Epithelial cell of proximal tubule (primary cell): ENCODE data around the gene ITPK1. TPM values are rescaled to one million over a fixed set of nuclear protein-coding genes. Genes with fewer than 3 reads are reported as not detected.

ENCODE experiments used
- DNase-seq: peaks from one replicate; pipeline ENCODE4 v3.0.0-alpha.2; 2011; ENCODE audit warnings: low read depth
- H3K4me3 ChIP-seq: 2 replicates; pipeline ENCODE4 v1.5.1; 2011; ENCODE audit warnings: low read depth, mild to moderate bottlenecking, low read length
- total RNA-seq: library from RNA; depleted of rRNA; stranded (reverse); fragments of >200 nt; gene quantifications from 2 replicates; pipeline ENCODE4 v1.2.3, GENCODE V29; 2015
- TF ChIP-seq, protein P1 (sequence below): conservative IDR thresholded peaks from 2 replicates; pipeline ENCODE4 v1.5.1; 2012; ENCODE audit warnings: low read depth, mild to moderate bottlenecking, low read length

ITPK1 gene
- total RNA-seq, 1 donor from 2014 or later, result 22.7 TPM

DNA sequence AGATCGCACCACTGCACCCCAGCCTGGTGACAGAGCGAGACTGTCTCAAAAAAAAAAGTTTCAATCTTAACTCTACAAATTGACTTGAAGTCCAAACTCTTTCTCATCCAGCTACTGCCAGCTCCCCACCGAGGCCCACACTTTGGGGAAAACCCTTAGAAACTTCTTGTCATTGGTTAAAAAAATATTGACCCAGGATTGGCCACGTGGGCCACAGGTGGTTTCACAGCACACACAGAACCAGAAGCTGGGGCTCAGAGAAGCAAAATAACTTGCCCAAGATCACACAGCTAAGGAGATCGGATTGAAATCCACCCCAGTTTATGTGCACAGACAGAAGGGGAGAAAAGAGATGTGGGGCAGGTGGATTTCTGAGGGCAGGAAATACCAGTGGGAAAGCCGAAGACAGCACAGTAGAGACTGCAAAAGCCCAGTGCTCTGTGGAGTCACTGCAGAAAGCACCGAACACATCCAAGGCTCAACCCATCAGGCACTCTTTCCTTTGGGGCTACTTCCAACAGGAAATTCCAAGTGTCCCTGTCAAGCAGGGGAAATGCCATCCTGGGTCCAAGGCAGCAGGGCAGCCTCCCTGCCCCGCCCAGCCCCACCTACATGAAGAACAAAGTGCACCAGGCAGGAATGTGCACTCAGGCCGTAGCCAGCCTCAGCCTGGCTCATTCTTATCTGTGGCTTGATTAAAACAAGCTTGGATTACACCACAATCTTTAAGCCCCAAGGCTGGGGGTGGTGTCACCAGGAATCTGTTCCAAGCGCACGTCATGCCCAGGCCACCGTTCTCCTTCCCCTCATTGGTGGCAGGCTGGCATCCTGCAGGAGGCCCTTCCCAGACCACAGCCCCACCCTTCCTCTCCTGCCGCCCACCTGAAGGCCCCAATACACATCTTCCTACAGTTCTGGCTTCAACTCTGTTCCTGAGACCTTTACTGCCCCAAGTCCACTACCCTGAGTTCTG lies 72.5 kb downstream of the ITPK1 start:
- H3K4me3 ChIP-seq, result no peak overlapping the region
- TF ChIP-seq, protein P1, sequence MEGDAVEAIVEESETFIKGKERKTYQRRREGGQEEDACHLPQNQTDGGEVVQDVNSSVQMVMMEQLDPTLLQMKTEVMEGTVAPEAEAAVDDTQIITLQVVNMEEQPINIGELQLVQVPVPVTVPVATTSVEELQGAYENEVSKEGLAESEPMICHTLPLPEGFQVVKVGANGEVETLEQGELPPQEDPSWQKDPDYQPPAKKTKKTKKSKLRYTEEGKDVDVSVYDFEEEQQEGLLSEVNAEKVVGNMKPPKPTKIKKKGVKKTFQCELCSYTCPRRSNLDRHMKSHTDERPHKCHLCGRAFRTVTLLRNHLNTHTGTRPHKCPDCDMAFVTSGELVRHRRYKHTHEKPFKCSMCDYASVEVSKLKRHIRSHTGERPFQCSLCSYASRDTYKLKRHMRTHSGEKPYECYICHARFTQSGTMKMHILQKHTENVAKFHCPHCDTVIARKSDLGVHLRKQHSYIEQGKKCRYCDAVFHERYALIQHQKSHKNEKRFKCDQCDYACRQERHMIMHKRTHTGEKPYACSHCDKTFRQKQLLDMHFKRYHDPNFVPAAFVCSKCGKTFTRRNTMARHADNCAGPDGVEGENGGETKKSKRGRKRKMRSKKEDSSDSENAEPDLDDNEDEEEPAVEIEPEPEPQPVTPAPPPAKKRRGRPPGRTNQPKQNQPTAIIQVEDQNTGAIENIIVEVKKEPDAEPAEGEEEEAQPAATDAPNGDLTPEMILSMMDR, result no peak
- no peak for DNase-seq

DNA sequence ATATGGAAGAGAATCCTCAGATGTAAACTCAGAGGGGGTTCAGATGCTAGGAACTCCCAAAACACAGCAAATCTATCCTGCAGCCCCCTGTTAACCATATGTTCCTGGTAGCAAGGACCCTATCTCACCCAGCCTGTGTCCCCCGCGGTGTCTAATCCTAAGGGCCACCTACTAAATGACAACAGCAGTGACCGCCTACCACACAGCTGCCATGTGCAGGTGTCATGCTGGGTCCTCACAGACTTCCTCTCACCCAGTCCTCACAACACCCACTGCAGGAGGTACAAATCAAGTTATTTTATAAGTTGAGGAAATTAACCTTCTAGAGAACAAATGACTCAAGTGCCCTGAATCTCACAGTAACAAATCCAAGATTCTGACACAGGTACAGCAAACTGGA lies 73.9 kb downstream of the ITPK1 start:
- DNase-seq, result no peak
- no peak overlapping the region for H3K4me3 ChIP-seq
- TF ChIP-seq, protein P1, result no peak

DNA sequence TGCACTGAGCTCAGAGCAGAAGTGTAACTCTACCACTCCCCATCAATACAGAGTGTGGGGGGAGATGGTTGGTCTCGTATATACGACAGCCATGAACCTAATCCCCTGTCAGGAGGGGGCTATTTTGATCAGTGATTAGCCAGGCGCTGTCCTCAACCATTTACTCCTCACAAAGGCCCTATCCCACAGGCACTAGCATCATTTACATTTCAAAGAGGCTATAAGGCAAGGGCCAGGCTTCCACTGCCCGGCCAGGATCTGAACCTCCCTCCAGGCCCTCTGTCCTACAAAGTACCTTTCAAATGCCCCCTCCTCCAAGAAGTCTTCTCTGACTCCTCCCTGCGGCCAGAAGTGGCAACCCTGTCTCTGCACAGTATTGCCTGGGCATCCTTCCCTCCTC lies 74.7 kb downstream of the ITPK1 start:
- H3K4me3 ChIP-seq, result no peak overlapping the region
- DNase-seq, result no peak
- TF ChIP-seq, protein P1, result no peak

DNA sequence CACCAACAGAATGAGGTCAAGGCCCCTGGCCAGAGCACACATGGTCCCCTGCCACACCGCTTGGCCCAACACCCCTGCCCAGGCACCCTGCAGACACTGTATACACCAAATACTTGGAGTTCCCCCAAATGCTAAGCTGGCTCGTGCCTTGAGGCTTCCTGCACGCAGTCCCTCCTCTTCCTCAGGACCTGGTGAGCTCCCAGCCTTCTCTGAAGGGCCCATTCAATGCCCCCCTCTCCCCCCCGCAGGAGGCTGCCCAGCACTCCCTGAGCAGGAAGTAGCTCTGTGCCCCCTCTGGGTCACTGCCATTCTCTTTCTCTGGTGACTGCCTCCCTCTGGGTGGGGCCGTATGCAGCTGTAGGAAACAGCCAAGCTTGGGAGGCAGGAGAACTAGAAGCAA lies 75.3 kb downstream of the ITPK1 start:
- H3K4me3 ChIP-seq, result no peak overlapping the region
- DNase-seq, result no peak
- TF ChIP-seq, protein P1, result no peak

DNA sequence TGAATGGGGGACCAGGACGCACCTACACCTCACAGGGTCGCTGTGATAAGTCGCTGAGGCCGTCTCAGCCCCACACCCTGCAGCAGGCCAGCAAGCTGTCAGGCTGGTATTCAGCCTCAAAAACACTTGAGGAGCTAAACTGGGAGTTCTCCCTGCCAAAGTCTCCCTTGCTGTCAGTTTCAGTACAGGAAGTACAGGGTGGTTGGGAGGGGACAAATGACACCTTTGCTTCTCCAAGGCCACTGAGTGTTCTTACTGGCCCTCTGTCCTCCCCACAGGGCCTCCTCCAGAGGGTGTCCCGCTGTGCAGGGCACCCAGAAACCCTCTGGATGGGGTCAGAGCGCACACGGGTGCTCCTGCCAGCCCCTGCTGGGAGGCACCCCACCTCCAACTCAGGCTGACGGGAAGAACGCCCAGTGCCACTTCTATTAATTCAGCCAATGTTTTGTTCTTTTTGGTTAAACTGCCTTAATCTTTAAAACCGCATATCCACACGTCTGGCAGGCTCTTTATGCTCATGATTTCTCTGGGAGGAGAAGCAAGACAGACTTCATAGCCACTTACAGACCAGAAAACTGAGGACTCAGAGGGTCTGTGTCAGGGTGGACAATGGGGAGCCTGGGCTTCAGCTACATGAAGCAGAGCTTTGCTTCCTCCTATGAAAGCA lies 75.9 kb downstream of the ITPK1 start:
- no peak overlapping the region for H3K4me3 ChIP-seq
- DNase-seq, result no peak
- TF ChIP-seq, protein P1, result no peak

DNA sequence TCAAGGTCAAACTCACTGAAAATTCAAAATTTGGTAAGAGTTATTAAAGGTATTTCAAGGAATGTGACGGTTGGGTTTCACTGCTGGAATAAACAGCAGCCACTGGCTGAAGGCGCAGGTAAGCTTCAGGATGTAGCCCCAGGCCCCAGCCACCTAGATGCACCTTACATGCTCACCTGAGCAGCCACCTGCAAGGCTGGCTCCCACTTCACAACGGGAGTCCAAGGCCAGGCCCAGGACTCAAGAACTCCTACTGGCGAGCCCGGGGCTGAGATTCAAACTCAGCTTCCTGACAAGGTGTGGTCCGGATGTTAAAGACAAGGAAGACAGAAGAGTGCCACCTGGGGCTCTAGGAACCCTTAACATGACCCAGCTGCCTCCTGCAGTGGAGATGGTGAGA lies 78.4 kb downstream of the ITPK1 start:
- TF ChIP-seq, protein P1, result no peak
- no peak overlapping the region for H3K4me3 ChIP-seq
- DNase-seq, result no peak
